Esophagus squamous epithelium (tissue), 5 donors: Measurements from ENCODE around the gene MT1A. TPM values are rescaled to one million over a fixed set of nuclear protein-coding genes. Genes with fewer than 3 reads are reported as not detected.

Experiments used
- DNase-seq: peaks from one replicate; lab custom pipeline; 2025; lab: John Stamatoyannopoulos, UW
- H3K27ac ChIP-seq, 4 donors: fragments of 200-600 bp; sonication (generic); one replicate each; pipeline ENCODE4 v1.5.1; 2016 to 2019; ENCODE audit warnings: mild to moderate bottlenecking in 1 of 4
- H3K27me3 ChIP-seq, 4 donors: fragments of 200-600 bp; sonication (generic); 1 replicate in 3 of 4; 2 replicates in 1 of 4; pipeline versions ENCODE4 v1.5.1 to v1.6.0; 2017 to 2021; ENCODE audit warnings: antibody characterized with exemption in 1 of 4
- H3K36me3 ChIP-seq, 3 donors: fragments of 200-600 bp; sonication (generic); one replicate each; pipeline ENCODE4 v1.5.1; 2016 to 2019
- H3K4me1 ChIP-seq, 3 donors: fragments of 200-600 bp; sonication (generic); one replicate each; pipeline ENCODE4 v1.5.1; 2017 to 2019
- H3K4me3 ChIP-seq, 4 donors: fragments of 200-600 bp; sonication (generic); 1 replicate in 3 of 4; 2 replicates in 1 of 4; pipeline ENCODE4 v1.5.1; 2016 to 2019; ENCODE audit warnings: mild to moderate bottlenecking in 2 of 4, moderate library complexity in 1 of 4
- H3K9me3 ChIP-seq, 3 donors: fragments of 200-600 bp; sonication (generic); one replicate each; pipeline ENCODE4 v1.5.1; 2016 to 2019
- POLR2A ChIP-seq, 4 donors: fragments of 450-650 bp; IDR thresholded peaks; one replicate each; pipeline ENCODE4 v1.6.1; 2017; ENCODE audit warnings: antibody characterized with exemption in 4 of 4, mild to moderate bottlenecking in 4 of 4, moderate library complexity in 3 of 4
- WGBS, 2 donors: methylation state at CpG; one replicate each; pipeline ENCODE4 v1.1.5; 2018; 5-methylcytosine and 5-hydroxymethylcytosine counted together
- intact Hi-C: fragments of 100-400 bp; cut with DNase I; formaldehyde crosslinking; loops from one replicate; pipeline ENCODE4 v1.15.0; 2022
- total RNA-seq, 4 donors: library from RNA; depleted of rRNA; stranded (reverse); fragments of >200 nt; gene quantifications; one replicate each; pipeline ENCODE4 v1.1.0, GENCODE V29; 2016
- TF ChIP-seq, protein P1 (sequence below), 6 experiments: fragments of 450-650 bp in 4 of 6; fragments of 200-600 bp in 2 of 6; sonication (generic) in 2 of 6; IDR thresholded peaks; one replicate each; pipeline ENCODE4 v1.5.1; 2016 to 2019; ENCODE audit warnings: antibody characterized with exemption in 6 of 6, mild to moderate bottlenecking in 4 of 6, moderate library complexity in 4 of 6
- donor health status: DM: yes; HTN: yes; CAD: no.

The MT1A gene
- total RNA-seq, 4 donors from 2014 or later, result 3.3 to 34.2 (median 5.3) TPM; not detected in 1

- 45 to 51% methylated on average over 2 of the region's 2 CpGs for WGBS, 2 donors
- intact Hi-C loops, result loop anchor here (10.0 kb wide), 1 partner anchor 87 kb away; no protein-coding TSS in a partner anchor
- Histone ChIP-seq H3K27me3 (no peaks in the 10 kb centered on the region), H3K4me3 (peak overlapping the region in 2 of 4 donors; percentile 59 to 66), H3K4me1 (peaks cover 39 to 69% (median 49%) of the 10 kb centered on the region in 3 donors), H3K27ac (peak overlapping the region; percentile 82 to 95 (median 90)), H3K36me3 (no peaks in the 10 kb centered on the region), H3K9me3 (no peaks in the 10 kb centered on the region)
- no peak for DNase-seq
- TF ChIP-seq, protein P1, sequence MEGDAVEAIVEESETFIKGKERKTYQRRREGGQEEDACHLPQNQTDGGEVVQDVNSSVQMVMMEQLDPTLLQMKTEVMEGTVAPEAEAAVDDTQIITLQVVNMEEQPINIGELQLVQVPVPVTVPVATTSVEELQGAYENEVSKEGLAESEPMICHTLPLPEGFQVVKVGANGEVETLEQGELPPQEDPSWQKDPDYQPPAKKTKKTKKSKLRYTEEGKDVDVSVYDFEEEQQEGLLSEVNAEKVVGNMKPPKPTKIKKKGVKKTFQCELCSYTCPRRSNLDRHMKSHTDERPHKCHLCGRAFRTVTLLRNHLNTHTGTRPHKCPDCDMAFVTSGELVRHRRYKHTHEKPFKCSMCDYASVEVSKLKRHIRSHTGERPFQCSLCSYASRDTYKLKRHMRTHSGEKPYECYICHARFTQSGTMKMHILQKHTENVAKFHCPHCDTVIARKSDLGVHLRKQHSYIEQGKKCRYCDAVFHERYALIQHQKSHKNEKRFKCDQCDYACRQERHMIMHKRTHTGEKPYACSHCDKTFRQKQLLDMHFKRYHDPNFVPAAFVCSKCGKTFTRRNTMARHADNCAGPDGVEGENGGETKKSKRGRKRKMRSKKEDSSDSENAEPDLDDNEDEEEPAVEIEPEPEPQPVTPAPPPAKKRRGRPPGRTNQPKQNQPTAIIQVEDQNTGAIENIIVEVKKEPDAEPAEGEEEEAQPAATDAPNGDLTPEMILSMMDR (IDR thresholded peaks at IDR 0.05), result no peak
- TF ChIP-seq POLR2A (IDR thresholded peaks at IDR 0.05), result no peak
Observed at GRCh38 chr16:56607675-56608042, 30.8 kb upstream of the MT1A start.

- H3K4me3 ChIP-seq, result peak within 1 kb of the TSS; percentile 39 to 66 (median 62)
- H3K4me1 ChIP-seq, result peaks cover 39 to 69% (median 49%) of the 10 kb centered on the region in 3 donors
- intact Hi-C loops, result loop anchor here (10.0 kb wide), 1 partner anchor 87 kb away; no protein-coding TSS in a partner anchor
- H3K27me3 ChIP-seq, result no peaks in the 10 kb centered on the region
- no peaks in the 10 kb centered on the region for H3K36me3 ChIP-seq
- H3K9me3 ChIP-seq, result no peaks in the 10 kb centered on the region
- TF ChIP-seq POLR2A (IDR thresholded peaks at IDR 0.05), result peak in 3 of 4 donors; percentile 49 to 98 (median 91)
- TF ChIP-seq, protein P1 (IDR thresholded peaks at IDR 0.05), result no peak
- DNase-seq, result peak; percentile 62
- peak within 1 kb of the TSS; percentile 82 to 95 (median 90) for H3K27ac ChIP-seq
- 4 to 6% methylated on average over 16 to 23 of the region's 62 CpGs for WGBS, 2 donors
Observed at GRCh38 chr16:56608043-56608875, 30.2 kb upstream of the MT1A start, which contains the start of gene MT2A. Gene MT2A (plus strand): TSS chr16:56608584. CDS start chr16:56608656, 72 bp downstream.

DNA sequence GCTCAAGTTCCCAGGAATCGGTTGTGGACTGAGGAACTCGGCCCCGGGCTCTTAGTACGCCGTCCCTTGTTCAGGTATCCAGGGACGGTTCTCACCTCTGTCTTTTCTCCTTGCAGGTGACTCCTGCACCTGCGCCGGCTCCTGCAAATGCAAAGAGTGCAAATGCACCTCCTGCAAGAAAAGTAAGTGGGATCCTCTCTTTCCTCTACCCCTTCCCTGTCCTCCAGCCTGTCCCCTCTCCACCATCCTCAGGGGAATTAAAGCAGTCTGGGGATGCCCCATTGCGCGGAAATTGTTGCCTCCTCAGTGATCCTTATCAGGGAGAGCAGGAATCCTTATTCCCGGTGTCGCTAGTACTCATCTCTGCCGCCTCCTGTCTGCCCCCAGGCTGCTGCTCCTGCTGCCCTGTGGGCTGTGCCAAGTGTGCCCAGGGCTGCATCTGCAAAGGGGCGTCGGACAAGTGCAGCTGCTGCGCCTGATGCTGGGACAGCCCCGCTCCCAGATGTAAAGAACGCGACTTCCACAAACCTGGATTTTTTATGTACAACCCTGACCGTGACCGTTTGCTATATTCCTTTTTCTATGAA, 29.5 kb upstream of the MT1A start:
- H3K4me3 ChIP-seq, result peak overlapping the region; percentile 39 to 66 (median 62)
- TF ChIP-seq POLR2A (IDR thresholded peaks at IDR 0.05), result no peak
- TF ChIP-seq, protein P1 (IDR thresholded peaks at IDR 0.05), result no peak
- no peaks in the 10 kb centered on the region for H3K36me3 ChIP-seq
- WGBS, 2 donors, result 0% methylated on average over 13 to 19 of the region's 21 CpGs
- intact Hi-C loops, result loop anchor here (10.0 kb wide), 1 partner anchor 86 kb away; no protein-coding TSS in a partner anchor
- H3K27ac ChIP-seq, result peak overlapping the region; percentile 82 to 95 (median 90)
- peaks cover 39 to 69% (median 49%) of the 10 kb centered on the region in 3 donors for H3K4me1 ChIP-seq
- no peak for DNase-seq
- no peaks in the 10 kb centered on the region for H3K27me3 ChIP-seq
- no peaks in the 10 kb centered on the region for H3K9me3 ChIP-seq

- Histone ChIP-seq H3K27ac (peak overlapping the region; percentile 82 to 95 (median 90)), H3K4me1 (peaks cover 39 to 69% (median 49%) of the 10 kb centered on the region in 3 donors), H3K4me3 (peak overlapping the region; percentile 39 to 66 (median 62)), H3K9me3 (no peaks in the 10 kb centered on the region), H3K27me3 (no peaks in the 10 kb centered on the region), H3K36me3 (no peaks in the 10 kb centered on the region)
- WGBS, 2 donors, result 0 to 1% methylated on average over 6 of the region's 6 CpGs
- intact Hi-C loops, result loop anchor here (10.0 kb wide), 1 partner anchor 85 kb away; no protein-coding TSS in a partner anchor
- TF ChIP-seq, protein P1 (IDR thresholded peaks at IDR 0.05), result peak in 1 of 6 experiments; percentile 10
- TF ChIP-seq POLR2A (IDR thresholded peaks at IDR 0.05), result no peak
- peak; percentile 30 for DNase-seq
Observed at GRCh38 chr16:56609463-56609921, 29.0 kb upstream of the MT1A start.
